ENCODE measurements around the gene PPP2R3C.

- TF ChIP-seq CTCF (IDR thresholded peaks at IDR 0.05) (no peak), ZFX (IDR thresholded peaks at IDR 0.05; ENCODE audit: borderline replicate concordance) (no peak)
Observed at GRCh38 chr14:35072226-35072625, 49.6 kb downstream of the PPP2R3C start.
